ENCODE measurements around the gene TMEM128.
"Not testable (repeated sequence)": the region's sequence is repeated elsewhere in the genome, so short reads cannot be mapped to it uniquely, and the experiment has no call there.

TMEM128 gene

DNA sequence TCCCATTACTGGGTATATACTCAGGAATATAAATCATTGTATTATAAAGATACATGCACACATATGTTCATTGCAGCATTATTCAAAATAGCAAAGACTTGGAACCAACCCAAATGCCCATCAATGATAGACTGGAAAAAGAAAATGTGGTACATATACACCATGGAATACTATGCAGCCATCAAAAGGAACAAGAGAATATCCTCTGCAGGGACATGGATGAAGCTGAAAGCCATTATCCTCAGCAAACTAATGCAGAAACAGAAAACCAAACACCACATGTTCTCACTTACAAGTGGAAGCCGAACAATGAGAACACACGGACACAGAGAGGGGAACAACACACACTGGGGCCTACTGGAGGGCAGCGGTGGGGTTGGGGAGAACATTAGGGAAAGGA is 9.7 kb upstream of the TMEM128 start:
- H3K27ac ChIP-seq (ENCODE audit: low read depth in 2 of 2, low read length in 2 of 2); H3K4me1 ChIP-seq (ENCODE audit: control insufficient read depth in 2 of 2, insufficient read depth in 2 of 2, low read length in 2 of 2); H3K9me3 ChIP-seq (ENCODE audit: control insufficient read depth in 2 of 2, low read length in 2 of 2); H3K4me3 ChIP-seq (ENCODE audit: low read length in 2 of 2); H3K36me3 ChIP-seq (ENCODE audit: control insufficient read depth in 2 of 2, insufficient read depth in 2 of 2, low read length in 2 of 2); H3K27me3 ChIP-seq (ENCODE audit: control insufficient read depth in 2 of 2, insufficient read depth in 2 of 2, low read length in 2 of 2); H3K9ac ChIP-seq (ENCODE audit: low read depth in 1 of 2, low read length in 2 of 2): not testable (repeated sequence)

DNA sequence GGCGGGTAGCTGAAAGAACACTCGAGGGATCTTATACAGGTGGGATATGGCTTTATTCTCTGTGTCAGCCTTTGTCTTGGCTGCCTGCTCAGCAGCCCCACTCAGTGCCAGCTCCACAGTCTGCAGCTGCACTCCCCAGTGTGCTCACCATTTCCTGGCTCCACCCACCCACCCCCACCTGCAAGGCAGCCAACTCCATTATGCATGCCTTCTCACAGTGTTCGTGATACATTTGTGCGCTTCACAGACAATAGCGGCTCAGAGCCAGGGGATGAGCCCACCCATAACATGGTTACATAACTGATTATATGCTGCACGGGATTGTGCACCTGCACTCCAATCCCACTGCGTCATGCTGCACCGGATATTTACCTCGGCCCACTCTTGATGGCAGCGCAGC is 8.8 kb upstream of the TMEM128 start:
- Histone ChIP-seq H3K9me3 (ENCODE audit: control insufficient read depth in 2 of 2, low read length in 2 of 2) (no peaks in the 10 kb centered on the region), H3K36me3 (ENCODE audit: control insufficient read depth in 2 of 2, insufficient read depth in 2 of 2, low read length in 2 of 2) (no peaks in the 10 kb centered on the region), H3K27ac (ENCODE audit: low read depth in 2 of 2, low read length in 2 of 2) (no peak overlapping the region), H3K4me3 (ENCODE audit: low read length in 2 of 2) (no peak overlapping the region), H3K27me3 (ENCODE audit: control insufficient read depth in 2 of 2, insufficient read depth in 2 of 2, low read length in 2 of 2) (peaks cover 0 to 2% of the 10 kb centered on the region in 2 donors), H3K9ac (ENCODE audit: low read depth in 1 of 2, low read length in 2 of 2) (no peak overlapping the region), H3K4me1 (ENCODE audit: control insufficient read depth in 2 of 2, insufficient read depth in 2 of 2, low read length in 2 of 2) (peaks cover 0 to 3% of the 10 kb centered on the region in 2 donors)

DNA sequence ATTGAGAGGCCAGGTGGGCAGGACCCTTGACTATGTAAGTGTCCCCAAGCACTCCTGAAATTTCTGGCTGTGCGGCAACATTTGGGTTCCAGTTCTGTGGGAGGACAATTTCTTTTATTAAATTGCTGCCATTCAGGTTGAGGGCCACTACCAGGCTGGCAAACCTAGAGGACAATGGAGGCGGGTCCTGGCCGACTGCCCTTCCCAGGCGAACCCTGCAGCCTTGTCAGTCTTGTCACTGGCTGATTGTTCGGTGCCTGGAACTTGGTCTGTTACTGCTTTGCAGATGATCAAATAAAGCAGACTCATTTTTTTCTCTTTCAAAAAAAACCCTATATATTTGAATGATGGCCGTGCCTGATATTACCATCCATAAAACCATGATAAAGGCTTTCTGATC is 6.6 kb upstream of the TMEM128 start:
- no peak overlapping the region for H3K27ac ChIP-seq (ENCODE audit: low read depth in 2 of 2, low read length in 2 of 2)
- no peak overlapping the region for H3K4me3 ChIP-seq (ENCODE audit: low read length in 2 of 2)
- H3K36me3 ChIP-seq (ENCODE audit: control insufficient read depth in 2 of 2, insufficient read depth in 2 of 2, low read length in 2 of 2) = no peaks in the 10 kb centered on the region
- peaks cover 0 to under 1% of the 10 kb centered on the region in 2 donors for H3K4me1 ChIP-seq (ENCODE audit: control insufficient read depth in 2 of 2, insufficient read depth in 2 of 2, low read length in 2 of 2)
- H3K9me3 ChIP-seq (ENCODE audit: control insufficient read depth in 2 of 2, low read length in 2 of 2) = no peaks in the 10 kb centered on the region
- peaks cover 0 to 2% of the 10 kb centered on the region in 2 donors for H3K27me3 ChIP-seq (ENCODE audit: control insufficient read depth in 2 of 2, insufficient read depth in 2 of 2, low read length in 2 of 2)
- no peak overlapping the region for H3K9ac ChIP-seq (ENCODE audit: low read depth in 1 of 2, low read length in 2 of 2)

DNA sequence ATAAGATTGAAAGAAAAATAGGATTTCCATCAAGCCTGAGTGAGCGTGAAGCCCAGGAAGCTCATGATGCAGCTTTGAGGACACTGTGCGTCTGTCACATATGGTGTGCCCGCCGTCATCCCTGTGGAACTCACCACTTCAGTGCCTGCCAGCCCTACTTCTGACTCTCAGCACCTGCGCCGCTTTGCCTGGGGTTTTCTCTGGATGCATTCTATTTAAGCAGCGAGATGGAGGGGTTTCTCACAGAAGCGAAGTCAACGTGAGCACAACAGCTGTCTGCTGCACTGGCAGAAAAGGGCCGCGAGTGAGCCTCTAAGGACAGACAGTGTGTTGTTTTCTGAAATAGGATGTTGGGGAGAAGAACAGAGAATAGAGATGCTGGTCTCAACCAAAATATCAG is 6.2 kb upstream of the TMEM128 start:
- Histone ChIP-seq H3K4me1 (ENCODE audit: control insufficient read depth in 2 of 2, insufficient read depth in 2 of 2, low read length in 2 of 2) (peaks cover 0 to under 1% of the 10 kb centered on the region in 2 donors), H3K4me3 (ENCODE audit: low read length in 2 of 2) (no peak overlapping the region), H3K9me3 (ENCODE audit: control insufficient read depth in 2 of 2, low read length in 2 of 2) (no peaks in the 10 kb centered on the region), H3K27ac (ENCODE audit: low read depth in 2 of 2, low read length in 2 of 2) (no peak overlapping the region), H3K9ac (ENCODE audit: low read depth in 1 of 2, low read length in 2 of 2) (no peak overlapping the region), H3K27me3 (ENCODE audit: control insufficient read depth in 2 of 2, insufficient read depth in 2 of 2, low read length in 2 of 2) (peaks cover 0 to 2% of the 10 kb centered on the region in 2 donors), H3K36me3 (ENCODE audit: control insufficient read depth in 2 of 2, insufficient read depth in 2 of 2, low read length in 2 of 2) (no peaks in the 10 kb centered on the region)

DNA sequence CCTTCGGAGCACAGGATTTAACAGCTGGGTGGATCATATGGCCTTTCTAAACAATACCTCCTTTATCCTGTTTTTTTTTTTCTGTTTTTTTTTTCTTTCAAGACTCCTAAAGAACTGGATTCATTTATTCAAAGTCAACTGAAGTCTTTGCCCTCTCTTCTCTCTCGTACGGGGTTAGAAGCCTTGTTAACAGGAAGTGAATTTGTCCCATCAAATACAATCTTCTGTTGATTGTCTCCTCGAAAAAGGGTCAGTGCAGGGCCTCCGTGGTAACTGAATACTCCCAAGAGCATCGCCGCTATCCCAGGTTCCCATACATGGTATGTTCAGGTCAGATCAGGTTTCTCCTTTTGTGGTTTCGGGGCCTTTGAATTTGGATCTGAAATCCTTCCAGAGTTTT is 1.8 kb upstream of the TMEM128 start:
- no peaks in the 10 kb centered on the region for H3K9me3 ChIP-seq (ENCODE audit: control insufficient read depth in 2 of 2, low read length in 2 of 2)
- H3K4me3 ChIP-seq (ENCODE audit: low read length in 2 of 2) = no peak overlapping the region
- H3K4me1 ChIP-seq (ENCODE audit: control insufficient read depth in 2 of 2, insufficient read depth in 2 of 2, low read length in 2 of 2) = peaks cover 9 to 15% of the 10 kb centered on the region in 2 donors
- peaks cover 4 to 7% of the 10 kb centered on the region in 2 donors for H3K36me3 ChIP-seq (ENCODE audit: control insufficient read depth in 2 of 2, insufficient read depth in 2 of 2, low read length in 2 of 2)
- no peak overlapping the region for H3K27ac ChIP-seq (ENCODE audit: low read depth in 2 of 2, low read length in 2 of 2)
- no peak overlapping the region for H3K9ac ChIP-seq (ENCODE audit: low read depth in 1 of 2, low read length in 2 of 2)
- peaks cover 0 to 2% of the 10 kb centered on the region in 2 donors for H3K27me3 ChIP-seq (ENCODE audit: control insufficient read depth in 2 of 2, insufficient read depth in 2 of 2, low read length in 2 of 2)

DNA sequence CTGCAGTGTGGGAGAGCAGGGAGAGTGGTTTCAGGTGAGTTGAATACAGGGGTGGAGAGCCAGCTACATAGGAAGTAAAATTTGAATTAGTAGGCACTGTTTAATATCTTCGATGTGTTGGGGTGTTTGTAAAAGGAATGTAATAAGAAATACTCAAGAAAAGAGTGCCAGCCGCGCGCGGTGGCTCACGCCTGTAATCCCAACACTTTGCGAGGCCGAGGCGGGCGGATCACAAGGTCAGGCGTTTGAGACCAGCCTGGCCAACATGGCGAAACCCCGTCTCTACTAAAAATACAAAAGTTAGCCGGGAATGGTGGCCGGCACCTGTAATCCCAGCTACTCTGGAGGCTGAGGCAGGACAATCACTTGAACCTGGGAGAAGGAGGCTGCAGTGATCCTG is 1.3 kb upstream of the TMEM128 start:
- peak overlapping the region in 1 of 2 donors; percentile 91 for H3K9ac ChIP-seq (ENCODE audit: low read depth in 1 of 2, low read length in 2 of 2)

DNA sequence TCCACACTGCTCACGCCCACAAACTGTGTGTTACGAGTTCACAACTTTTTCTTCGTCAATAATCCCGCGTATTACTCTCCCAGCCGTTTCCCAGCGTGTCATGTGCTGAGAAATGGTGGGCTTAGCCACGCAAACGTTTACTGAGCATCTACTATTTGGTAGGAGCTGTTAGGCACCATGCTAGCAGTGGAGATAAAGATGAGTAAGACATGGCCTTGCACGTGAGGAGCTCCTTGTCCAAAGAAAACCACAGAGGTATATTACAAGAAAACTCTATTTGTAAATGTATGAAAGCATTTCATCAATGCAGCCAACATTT is 821 bp upstream of the TMEM128 start:
- Histone ChIP-seq H3K9me3 (ENCODE audit: control insufficient read depth in 2 of 2, low read length in 2 of 2) (no peaks in the 10 kb centered on the region), H3K9ac (ENCODE audit: low read depth in 1 of 2, low read length in 2 of 2) (peak overlapping the region; percentile 91 to 92), H3K4me3 (ENCODE audit: low read length in 2 of 2) (peak overlapping the region; percentile 86 to 96), H3K4me1 (ENCODE audit: control insufficient read depth in 2 of 2, insufficient read depth in 2 of 2, low read length in 2 of 2) (peaks cover 9 to 15% of the 10 kb centered on the region in 2 donors), H3K27ac (ENCODE audit: low read depth in 2 of 2, low read length in 2 of 2) (peak overlapping the region; percentile 92 to 95), H3K36me3 (ENCODE audit: control insufficient read depth in 2 of 2, insufficient read depth in 2 of 2, low read length in 2 of 2) (peaks cover 13 to 16% of the 10 kb centered on the region in 2 donors), H3K27me3 (ENCODE audit: control insufficient read depth in 2 of 2, insufficient read depth in 2 of 2, low read length in 2 of 2) (no peaks in the 10 kb centered on the region)

More for the DNA sequence above, 1.3 kb upstream of the TMEM128 start:
- H3K27me3 ChIP-seq (ENCODE audit: control insufficient read depth in 2 of 2, insufficient read depth in 2 of 2, low read length in 2 of 2); H3K9me3 ChIP-seq (ENCODE audit: control insufficient read depth in 2 of 2, low read length in 2 of 2): not testable (repeated sequence)
- Histone ChIP-seq H3K36me3 (ENCODE audit: control insufficient read depth in 2 of 2, insufficient read depth in 2 of 2, low read length in 2 of 2) (peaks cover 9 to 12% of the 10 kb centered on the region in 2 donors), H3K27ac (ENCODE audit: low read depth in 2 of 2, low read length in 2 of 2) (peak overlapping the region in 1 of 2 donors; percentile 95), H3K4me3 (ENCODE audit: low read length in 2 of 2) (peak overlapping the region; percentile 86 to 96), H3K4me1 (ENCODE audit: control insufficient read depth in 2 of 2, insufficient read depth in 2 of 2, low read length in 2 of 2) (peaks cover 9 to 15% of the 10 kb centered on the region in 2 donors)

DNA sequence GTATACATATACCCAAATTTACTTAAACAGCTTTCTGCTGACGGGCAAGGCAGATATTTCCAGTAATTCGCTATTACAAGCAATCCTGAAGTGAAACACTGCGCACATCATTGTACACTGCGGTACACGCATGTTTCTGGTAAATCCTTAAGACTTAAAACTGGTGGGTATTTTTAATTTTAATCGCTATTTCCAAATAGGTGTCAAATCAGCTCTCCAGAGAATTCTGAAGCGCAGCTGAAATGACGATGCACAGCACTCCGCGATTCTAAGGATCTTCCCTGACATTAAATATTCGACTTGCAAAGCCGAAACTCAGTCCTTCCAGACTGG is 361 bp downstream of the TMEM128 start:
- Histone ChIP-seq H3K4me3 (ENCODE audit: low read length in 2 of 2) (peak overlapping the region; percentile 86 to 96), H3K9me3 (ENCODE audit: control insufficient read depth in 2 of 2, low read length in 2 of 2) (no peaks in the 10 kb centered on the region), H3K27ac (ENCODE audit: low read depth in 2 of 2, low read length in 2 of 2) (peak overlapping the region; percentile 92 to 95), H3K27me3 (ENCODE audit: control insufficient read depth in 2 of 2, insufficient read depth in 2 of 2, low read length in 2 of 2) (no peaks in the 10 kb centered on the region), H3K36me3 (ENCODE audit: control insufficient read depth in 2 of 2, insufficient read depth in 2 of 2, low read length in 2 of 2) (peaks cover 19 to 21% of the 10 kb centered on the region in 2 donors), H3K9ac (ENCODE audit: low read depth in 1 of 2, low read length in 2 of 2) (peak overlapping the region; percentile 91 to 92), H3K4me1 (ENCODE audit: control insufficient read depth in 2 of 2, insufficient read depth in 2 of 2, low read length in 2 of 2) (peaks cover 9 to 15% of the 10 kb centered on the region in 2 donors)

DNA sequence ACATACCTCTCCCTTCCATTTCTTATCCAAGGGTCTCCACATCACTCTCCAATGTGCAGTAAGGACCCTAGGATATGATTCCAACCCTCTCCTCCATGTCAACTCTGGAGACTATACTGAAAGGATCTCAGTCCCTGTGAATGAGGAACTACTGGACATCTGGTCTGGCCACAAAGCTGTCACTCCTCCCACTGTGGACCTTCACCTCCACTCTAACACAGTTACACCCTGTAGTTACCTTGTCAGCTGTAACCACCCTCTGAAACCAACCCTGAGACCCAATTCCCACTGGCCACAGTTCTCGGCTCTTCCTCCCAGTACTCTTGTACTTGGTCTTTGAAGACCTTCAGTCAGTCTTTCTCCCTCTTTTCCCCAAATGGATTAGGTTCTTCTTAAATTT is 2.9 kb downstream of the TMEM128 start:
- H3K4me1 ChIP-seq (ENCODE audit: control insufficient read depth in 2 of 2, insufficient read depth in 2 of 2, low read length in 2 of 2) = peaks cover 9 to 15% of the 10 kb centered on the region in 2 donors
- no peaks in the 10 kb centered on the region for H3K27me3 ChIP-seq (ENCODE audit: control insufficient read depth in 2 of 2, insufficient read depth in 2 of 2, low read length in 2 of 2)
- H3K9ac ChIP-seq (ENCODE audit: low read depth in 1 of 2, low read length in 2 of 2) = peak overlapping the region in 1 of 2 donors; percentile 4
- H3K4me3 ChIP-seq (ENCODE audit: low read length in 2 of 2) = peak overlapping the region in 1 of 2 donors; percentile 5
- peaks cover 30 to 32% of the 10 kb centered on the region in 2 donors for H3K36me3 ChIP-seq (ENCODE audit: control insufficient read depth in 2 of 2, insufficient read depth in 2 of 2, low read length in 2 of 2)
- H3K9me3 ChIP-seq (ENCODE audit: control insufficient read depth in 2 of 2, low read length in 2 of 2) = no peaks in the 10 kb centered on the region
- H3K27ac ChIP-seq (ENCODE audit: low read depth in 2 of 2, low read length in 2 of 2) = peak overlapping the region; percentile 17 to 55

DNA sequence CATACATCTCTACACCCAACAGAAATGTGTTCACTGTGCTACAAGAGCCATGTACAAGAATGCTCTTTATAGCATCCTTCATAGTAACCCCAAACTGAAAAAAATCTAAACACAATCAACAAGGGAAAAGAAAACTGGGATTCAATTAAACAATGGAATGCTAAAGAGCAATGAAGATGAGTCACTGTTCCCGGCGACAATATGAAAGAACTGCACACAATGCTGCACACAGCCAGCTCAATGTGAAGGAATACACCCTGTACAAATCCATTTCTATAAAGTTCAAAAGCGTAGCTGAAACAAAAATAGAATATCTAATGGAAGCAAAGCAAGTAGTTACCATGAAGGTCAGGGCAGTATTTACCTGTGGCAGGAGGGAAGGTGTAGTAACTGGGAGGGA is 8.5 kb downstream of the TMEM128 start:
- not testable (repeated sequence) for H3K27me3 ChIP-seq (ENCODE audit: control insufficient read depth in 2 of 2, insufficient read depth in 2 of 2, low read length in 2 of 2); H3K4me1 ChIP-seq (ENCODE audit: control insufficient read depth in 2 of 2, insufficient read depth in 2 of 2, low read length in 2 of 2); H3K9ac ChIP-seq (ENCODE audit: low read depth in 1 of 2, low read length in 2 of 2); H3K27ac ChIP-seq (ENCODE audit: low read depth in 2 of 2, low read length in 2 of 2); H3K9me3 ChIP-seq (ENCODE audit: control insufficient read depth in 2 of 2, low read length in 2 of 2); H3K4me3 ChIP-seq (ENCODE audit: low read length in 2 of 2)
- peaks cover 38 to 44% of the 10 kb centered on the region in 2 donors for H3K36me3 ChIP-seq (ENCODE audit: control insufficient read depth in 2 of 2, insufficient read depth in 2 of 2, low read length in 2 of 2)

DNA sequence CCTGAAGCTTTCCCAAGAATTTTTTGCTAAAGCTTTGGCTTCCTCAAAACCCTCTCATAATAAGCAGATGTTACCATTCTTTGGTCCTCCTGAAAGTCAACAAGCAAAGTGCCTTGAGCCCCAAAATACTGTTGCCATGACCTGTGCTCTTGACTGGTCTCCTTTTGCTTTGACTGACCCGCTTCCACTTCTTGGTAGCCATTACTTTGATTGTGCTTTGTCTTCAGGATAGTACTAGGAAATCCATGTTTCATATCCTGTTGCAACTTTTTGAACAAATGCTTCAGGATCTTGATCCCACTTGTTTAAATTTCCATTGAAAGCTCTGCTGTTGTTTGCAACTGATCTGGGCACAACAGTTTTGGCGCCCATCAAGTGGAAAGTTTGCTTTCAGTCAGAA is 14.4 kb downstream of the TMEM128 start:
- peaks cover 0 to 5% of the 10 kb centered on the region in 2 donors for H3K9me3 ChIP-seq (ENCODE audit: control insufficient read depth in 2 of 2, low read length in 2 of 2)
- H3K27ac ChIP-seq (ENCODE audit: low read depth in 2 of 2, low read length in 2 of 2) = no peak overlapping the region
- peaks cover 8 to 15% of the 10 kb centered on the region in 2 donors for H3K36me3 ChIP-seq (ENCODE audit: control insufficient read depth in 2 of 2, insufficient read depth in 2 of 2, low read length in 2 of 2)
- no peaks in the 10 kb centered on the region for H3K27me3 ChIP-seq (ENCODE audit: control insufficient read depth in 2 of 2, insufficient read depth in 2 of 2, low read length in 2 of 2)
- H3K9ac ChIP-seq (ENCODE audit: low read depth in 1 of 2, low read length in 2 of 2) = no peak overlapping the region
- H3K4me1 ChIP-seq (ENCODE audit: control insufficient read depth in 2 of 2, insufficient read depth in 2 of 2, low read length in 2 of 2) = no peaks in the 10 kb centered on the region
- H3K4me3 ChIP-seq (ENCODE audit: low read length in 2 of 2) = no peak overlapping the region
